GM19328 (cell line): ENCODE data around the gene LRRC8E.

Source experiments
- ATAC-seq: cut with Tn5 transposase; IDR thresholded peaks from one replicate; pipeline ENCODE4 v1.9.1; 2021; ENCODE audit warnings: mild to moderate bottlenecking, moderate library complexity; ENCODE audit not compliant: unreplicated experiment

LRRC8E gene

DNA sequence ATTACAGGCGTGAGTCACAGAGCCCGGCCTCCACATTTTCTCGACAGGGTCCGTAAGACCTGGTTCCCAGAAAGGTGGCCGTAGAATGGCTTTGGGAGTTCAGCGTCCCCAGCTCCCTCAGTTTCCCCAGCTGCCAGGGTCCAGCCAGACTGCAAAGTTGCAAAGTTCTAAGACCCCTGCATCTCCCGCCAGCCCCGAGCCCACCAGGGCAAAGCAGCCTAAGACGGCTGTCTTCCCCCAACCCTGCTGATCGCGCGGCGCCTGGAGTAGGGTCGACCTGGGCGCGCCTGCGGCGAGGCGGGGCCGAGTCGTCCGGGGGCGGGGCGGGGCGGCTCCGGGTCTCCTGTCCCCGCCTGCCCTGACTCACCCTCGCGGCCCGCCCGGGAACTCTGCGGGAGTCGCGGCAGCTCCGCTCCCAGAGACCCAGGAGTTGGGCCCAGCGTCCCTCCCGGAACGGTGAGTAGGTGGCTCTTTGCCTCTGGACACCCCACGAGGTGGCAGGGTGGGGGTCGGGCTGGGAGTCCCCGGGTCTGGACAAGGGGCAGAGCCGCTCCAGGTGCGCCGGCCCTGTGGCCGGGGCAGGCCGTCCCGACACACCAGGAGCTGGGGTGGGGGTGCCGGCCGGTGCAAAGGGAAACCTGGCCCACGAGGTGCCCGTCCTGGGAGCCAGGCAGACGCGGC is at the start of gene LRRC8E:
LRRC8E (plus strand) TSS at position 366 of the 681 bp plus-strand sequence. CDS start 7,094 bp downstream, outside the sequence.
- ATAC-seq: no peak

DNA sequence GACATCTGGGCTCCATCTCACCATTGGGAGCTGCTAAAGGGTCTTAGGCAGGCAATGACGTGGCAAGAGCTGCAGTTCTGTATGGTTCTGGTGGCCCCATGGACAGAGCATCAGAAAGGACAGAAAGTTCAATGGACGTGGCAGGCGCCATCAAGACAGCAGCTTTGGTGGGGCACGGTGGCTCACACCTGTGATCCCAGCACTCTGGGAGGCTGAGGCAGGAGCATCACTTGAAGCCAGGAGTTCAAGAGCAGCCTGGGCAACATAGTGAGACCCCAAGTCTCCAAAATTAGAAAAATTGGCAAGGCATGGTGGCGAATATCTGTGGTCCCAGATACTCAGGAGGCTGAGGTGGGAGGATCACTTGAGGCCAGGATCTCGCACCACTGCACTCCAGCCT is 48.8 kb upstream of the LRRC8E start:
- ATAC-seq: no peak

GRCh38 chr19:7840629-7841028 is 47.7 kb upstream of the LRRC8E start:
- ATAC-seq: no peak

GRCh38 chr19:7841751-7842660 is 46.3 kb upstream of the LRRC8E start:
- no peak for ATAC-seq

DNA sequence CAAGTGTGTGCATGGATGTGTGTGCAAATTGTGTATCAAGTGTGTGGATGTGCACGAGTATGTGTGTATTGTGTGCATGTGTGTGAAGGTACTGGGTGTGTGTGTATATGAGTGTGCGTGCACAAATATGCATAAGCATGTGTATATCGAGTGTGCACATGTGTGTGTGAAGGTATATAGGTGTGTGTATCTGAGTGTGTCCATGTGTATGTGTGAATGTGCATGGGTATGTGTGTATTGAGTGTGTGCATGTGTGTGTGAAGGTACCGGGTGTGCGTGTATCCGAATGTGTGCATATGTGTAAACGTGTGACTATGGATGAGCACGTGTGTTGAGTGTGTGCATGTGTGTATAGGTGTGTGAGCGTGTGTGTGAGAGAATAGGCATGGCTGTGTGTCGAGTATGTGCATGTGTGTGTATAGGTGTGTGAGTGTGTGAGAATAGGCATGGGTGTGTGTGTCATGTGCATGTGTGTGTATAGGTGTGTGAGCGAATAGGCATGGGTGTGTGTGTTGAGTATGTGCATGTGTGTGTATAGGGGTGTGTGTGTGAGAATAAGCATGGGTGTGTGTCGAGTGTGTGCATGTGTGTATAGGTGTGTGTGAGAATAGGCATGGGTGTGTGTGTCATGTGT is 45.5 kb upstream of the LRRC8E start:
- ATAC-seq: no peak

GRCh38 chr19:7843521-7843920 is 44.8 kb upstream of the LRRC8E start:
- ATAC-seq: no peak

GRCh38 chr19:7844405-7844804 is 43.9 kb upstream of the LRRC8E start:
- no peak for ATAC-seq

DNA sequence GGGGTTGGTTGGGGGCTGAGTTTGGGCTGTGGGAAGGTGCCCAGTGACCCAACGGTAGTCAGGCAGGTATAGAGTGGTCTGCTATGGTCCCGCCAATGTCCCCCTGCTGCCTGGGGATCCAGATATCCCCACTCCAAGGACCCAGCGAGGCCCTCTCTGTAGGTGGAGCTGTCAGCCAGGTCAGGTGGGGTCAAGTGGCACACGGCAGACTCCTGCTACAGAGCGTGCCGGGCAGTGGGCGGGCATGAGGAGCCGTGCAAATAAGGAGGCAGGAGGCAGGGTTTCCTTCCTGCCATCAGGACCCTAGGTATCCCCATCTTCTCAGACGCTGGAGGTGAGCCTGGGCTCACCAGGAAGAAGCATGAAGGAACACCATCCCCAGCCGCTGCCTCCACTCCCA is 43.4 kb upstream of the LRRC8E start:
- ATAC-seq: no peak

DNA sequence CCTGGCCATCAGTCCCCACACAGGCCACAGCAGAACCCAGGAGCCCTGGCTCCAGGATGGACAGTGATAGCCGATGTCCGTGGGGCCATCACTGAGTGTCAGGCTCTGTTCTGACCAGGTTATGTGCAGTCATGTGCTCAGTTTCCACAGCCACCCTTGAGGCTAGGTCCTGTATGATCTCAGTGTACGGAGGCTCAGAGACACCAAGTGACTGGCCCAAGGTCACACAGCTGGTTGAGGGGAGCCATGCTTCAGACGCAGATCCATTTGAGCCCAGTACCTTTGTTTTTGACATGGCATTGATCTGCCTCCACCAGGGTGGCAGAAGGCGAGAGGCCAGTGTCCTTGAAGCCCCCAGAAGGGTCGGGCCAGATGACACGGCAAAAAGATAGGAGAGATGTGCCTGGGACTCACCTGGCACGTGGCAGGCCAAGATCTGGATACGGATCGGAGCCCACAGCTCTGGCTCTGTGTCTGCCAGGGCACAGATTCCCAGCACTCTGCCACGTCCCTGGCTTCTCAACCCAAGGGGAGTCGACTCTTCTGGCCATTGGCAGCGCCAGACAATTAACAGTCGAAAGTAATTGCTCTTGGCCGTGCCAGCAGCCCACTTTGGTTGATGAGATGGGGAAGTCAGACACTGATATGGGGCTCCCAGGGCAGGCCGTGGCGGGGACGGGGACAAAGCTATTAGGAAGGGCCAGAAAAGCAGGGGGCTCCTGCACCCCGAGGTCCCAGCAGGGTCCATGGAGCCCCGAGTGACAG is 42.7 kb upstream of the LRRC8E start:
- ATAC-seq: no peak

GRCh38 chr19:7846155-7846646 is 42.1 kb upstream of the LRRC8E start:
- ATAC-seq: no peak

GRCh38 chr19:7847664-7848063 is 40.6 kb upstream of the LRRC8E start:
- no peak for ATAC-seq

GRCh38 chr19:7848779-7849457 is 39.4 kb upstream of the LRRC8E start:
- no peak for ATAC-seq

- ATAC-seq: no peak
Measured at GRCh38 chr19:7849631-7849999, 38.7 kb upstream of the LRRC8E start.

- no peak for ATAC-seq
Measured at GRCh38 chr19:7850000-7850813, 38.1 kb upstream of the LRRC8E start.

DNA sequence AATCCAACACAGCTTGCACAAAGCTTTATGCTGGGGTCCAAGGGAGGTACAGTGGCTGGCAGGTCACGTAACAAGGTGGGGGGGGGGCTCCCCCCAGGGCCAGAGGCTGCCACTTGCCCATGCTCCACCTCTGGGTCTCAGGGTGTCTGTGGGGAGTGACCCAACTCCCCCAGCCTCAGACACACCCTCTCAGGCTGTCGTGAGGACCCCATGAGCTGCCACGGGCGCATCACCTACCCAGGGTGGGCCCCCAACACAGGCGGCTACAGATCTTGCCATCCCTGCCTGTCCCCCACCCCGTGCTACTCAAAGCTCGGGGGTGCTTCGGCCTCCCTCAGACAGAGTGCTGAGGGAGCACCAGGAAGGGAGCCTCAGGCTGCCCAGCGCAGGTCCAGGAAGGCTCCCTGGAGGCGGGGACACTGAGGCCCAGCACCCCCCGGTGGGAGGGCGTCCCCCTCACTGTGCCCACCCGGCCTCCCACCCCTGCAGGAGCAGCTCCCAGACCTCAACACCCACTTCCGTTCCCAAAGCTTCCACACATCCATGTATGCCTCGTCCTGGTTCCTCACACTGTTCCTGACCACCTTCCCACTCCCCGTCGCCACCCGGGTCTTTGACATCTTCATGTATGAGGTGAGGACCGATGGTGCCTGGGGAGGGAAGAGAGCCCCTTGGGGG is 37.2 kb upstream of the LRRC8E start:
- ATAC-seq: no peak

GRCh38 chr19:7851623-7852500 is 36.4 kb upstream of the LRRC8E start:
- no peak for ATAC-seq

GRCh38 chr19:7852851-7853769 is 35.2 kb upstream of the LRRC8E start:
- no peak for ATAC-seq
